GM12892 (cell line): ENCODE results near the gene FSD1.

ENCODE experiments used
- DNase-seq: peaks from one replicate; pipeline ENCODE4 v3.0.0; 2011; ENCODE audit not compliant: insufficient read length
- FAIRE-seq: peaks from 2 replicates; lab custom pipeline; 2011; peaks lifted over from hg19 to GRCh38; lab: Jason Lieb, UNC
- POLR2A ChIP-seq: IDR thresholded peaks from 2 replicates; pipeline ENCODE4 v1.6.1; 2011; ENCODE audit warnings: low read depth, low read length, control low read depth
- POLR2AphosphoS5 ChIP-seq: IDR thresholded peaks from 2 replicates; pipeline ENCODE4 v1.6.1; 2011; ENCODE audit warnings: low read depth, low read length, control low read depth
- TAF1 ChIP-seq: IDR thresholded peaks from 2 replicates; pipeline ENCODE4 v1.6.1; 2011; ENCODE audit warnings: low read depth, mild to moderate bottlenecking, control low read depth, low read length, borderline replicate concordance

FSD1 gene

DNA sequence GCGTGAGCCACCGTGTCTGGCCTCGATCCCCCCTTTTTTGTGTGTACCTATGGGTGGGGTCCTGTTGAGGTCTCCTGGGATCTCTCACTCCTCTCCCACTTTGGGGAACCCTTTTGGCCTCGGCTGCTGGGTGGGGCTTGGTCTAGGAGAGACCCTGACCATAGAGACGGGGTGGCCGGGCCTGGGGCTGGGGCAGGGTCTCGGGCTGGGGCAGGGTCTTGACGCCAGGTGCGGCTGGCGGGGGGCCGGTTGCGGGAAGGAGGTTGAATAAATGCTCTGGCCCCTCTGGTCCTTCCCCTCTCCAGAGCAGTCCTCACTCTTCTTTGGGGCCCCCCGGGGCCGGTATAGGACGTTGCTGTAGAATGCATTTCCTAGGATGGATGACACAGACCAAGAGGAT, 11.9 kb upstream of the FSD1 start:
- no peak for TF ChIP-seq TAF1
- TF ChIP-seq POLR2AphosphoS5: no peak
- no peak for TF ChIP-seq POLR2A
- no peak for FAIRE-seq
- DNase-seq: no peak

DNA sequence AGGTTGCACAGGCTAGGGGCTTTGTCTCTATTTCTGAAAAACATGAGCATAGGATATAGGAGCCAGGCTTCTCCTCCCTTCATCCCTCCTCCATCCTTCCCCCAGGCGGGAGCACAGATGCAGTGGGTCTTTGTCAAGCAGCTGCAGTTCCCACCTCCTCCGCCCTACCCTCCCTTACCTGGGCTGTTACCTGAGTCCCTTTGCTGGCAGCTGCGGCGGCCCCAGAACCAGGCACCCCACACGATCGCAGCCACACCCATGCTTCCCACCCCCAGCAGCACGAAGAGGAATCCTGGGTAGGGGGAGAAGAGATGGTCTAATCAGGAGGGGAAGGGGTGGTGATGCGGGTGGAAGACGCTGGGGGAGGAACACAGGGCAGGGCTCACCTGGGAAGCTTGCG, 10.0 kb upstream of the FSD1 start:
- DNase-seq: no peak
- FAIRE-seq: no peak

DNA sequence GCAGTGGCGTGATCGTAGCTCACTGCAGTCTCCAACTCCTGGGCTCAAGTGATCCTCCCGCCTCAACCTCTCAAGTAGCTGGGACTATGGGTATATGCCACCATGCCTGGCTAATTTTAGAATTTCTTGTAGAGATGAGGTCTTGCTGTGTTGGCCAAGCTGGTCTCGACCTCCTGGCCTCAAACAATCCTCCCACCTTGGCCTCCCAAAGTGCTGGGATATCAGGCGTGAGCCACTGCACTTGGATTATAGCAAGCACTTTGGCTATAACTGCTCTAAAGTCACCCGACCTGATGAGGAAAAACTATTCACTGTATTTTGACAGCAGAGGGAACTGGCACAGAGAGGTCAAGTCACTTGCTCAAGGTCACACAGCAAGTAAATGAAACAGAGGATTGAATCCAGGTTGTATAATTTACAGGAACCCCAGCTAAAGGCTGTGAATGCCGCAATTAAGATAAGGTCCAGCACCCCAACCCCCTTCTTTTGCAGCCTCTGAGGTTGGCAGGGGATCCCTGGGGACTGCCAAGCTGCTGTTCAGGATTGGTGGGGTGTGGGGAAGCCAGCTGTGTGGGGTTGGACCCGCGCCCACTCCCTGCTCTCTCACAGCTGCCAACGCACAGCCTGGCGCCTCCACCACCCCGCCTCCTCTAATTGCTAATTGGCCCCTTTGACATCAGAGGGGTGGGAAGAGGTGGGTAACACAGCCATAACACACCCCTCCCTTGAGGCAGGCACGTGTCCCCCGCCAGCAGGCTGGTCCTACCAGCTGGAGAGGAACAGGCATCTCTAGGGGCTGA, 8.2 kb upstream of the FSD1 start:
- no peak for FAIRE-seq
- no peak for DNase-seq
- no peak for TF ChIP-seq POLR2A
- no peak for TF ChIP-seq POLR2AphosphoS5
- no peak for TF ChIP-seq TAF1

More for the DNA sequence above, 10.0 kb upstream of the FSD1 start:
- TF ChIP-seq POLR2A (no peak), TAF1 (no peak), POLR2AphosphoS5 (no peak)

DNA sequence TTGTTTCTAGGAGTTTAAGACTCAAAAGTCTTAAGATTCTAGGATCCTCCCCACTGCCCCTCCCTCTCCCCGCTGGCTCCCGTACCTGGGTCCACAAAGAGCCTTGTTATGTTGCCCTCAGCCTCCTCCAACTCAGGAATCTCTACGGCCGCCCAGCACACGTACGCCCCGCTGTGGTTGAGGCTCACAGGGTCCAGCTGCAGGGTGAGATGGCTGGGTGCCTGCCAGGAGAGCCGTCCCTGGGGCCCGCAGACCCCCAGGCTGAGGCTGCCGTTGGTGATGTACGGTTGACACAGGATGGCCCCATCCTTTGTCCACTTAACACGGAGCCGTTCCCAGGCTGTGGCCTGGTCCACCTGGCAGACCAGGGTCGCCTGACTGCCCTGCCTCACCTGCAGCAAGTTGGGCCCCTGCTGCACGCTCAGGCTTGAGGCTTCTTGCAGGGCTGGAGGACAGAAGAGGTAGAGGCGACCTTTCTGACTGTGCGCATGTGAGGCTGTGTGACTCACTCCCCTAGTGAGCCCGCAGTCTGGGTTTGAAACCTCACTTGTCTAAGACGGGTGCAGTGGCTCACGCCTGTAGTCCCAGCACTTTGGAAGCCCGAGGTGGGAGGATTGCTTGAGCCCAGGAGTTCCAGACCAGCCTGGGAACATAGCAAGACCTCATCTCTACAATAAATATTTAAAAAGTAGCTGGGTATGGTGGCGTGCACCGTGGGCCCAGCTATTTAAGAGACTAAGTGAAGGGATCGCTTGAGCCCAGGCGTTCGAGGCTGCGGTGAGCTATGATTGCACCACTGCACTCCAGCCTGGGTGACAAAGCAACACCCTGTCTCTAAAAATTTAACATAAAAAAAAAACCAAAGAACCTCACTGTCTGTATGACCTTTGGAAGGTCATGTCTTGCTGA, 6.2 kb upstream of the FSD1 start:
- no peak for DNase-seq
- no peak for FAIRE-seq
- no peak for TF ChIP-seq TAF1
- no peak for TF ChIP-seq POLR2A
- no peak for TF ChIP-seq POLR2AphosphoS5

- DNase-seq (no peak), FAIRE-seq (no peak)
- TF ChIP-seq TAF1: no peak
- no peak for TF ChIP-seq POLR2A
- TF ChIP-seq POLR2AphosphoS5: no peak
These were observed 5.4 kb upstream of the FSD1 start for GRCh38 chr19:4298810-4299550.

DNA sequence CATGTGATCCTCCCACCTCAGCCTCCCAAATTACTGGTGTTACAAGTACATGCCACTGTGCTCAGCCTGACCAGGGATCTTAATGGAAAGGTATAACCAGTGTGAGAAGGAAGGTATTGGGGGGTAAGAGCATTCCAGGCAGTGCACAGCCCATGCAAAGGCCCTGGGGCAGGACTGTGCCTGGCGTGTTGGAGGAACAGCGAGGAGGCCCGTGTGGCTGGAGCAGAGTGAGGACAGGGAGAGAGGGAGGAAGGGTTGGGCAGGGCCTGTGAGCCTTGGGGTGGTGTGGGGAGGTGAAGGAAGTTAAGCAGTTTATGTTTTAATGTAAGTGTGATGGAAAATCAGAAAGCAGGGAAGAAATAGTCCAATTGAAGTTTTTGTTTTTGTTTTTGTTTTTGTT, 3.8 kb upstream of the FSD1 start:
- TF ChIP-seq POLR2AphosphoS5 (no peak), TAF1 (no peak), POLR2A (no peak)
- DNase-seq: no peak
- no peak for FAIRE-seq

- TF ChIP-seq POLR2A: no peak
- no peak for TF ChIP-seq TAF1
- no peak for TF ChIP-seq POLR2AphosphoS5
- DNase-seq (no peak), FAIRE-seq (no peak)
These were observed 2.7 kb upstream of the FSD1 start for GRCh38 chr19:4301590-4302242.

DNA sequence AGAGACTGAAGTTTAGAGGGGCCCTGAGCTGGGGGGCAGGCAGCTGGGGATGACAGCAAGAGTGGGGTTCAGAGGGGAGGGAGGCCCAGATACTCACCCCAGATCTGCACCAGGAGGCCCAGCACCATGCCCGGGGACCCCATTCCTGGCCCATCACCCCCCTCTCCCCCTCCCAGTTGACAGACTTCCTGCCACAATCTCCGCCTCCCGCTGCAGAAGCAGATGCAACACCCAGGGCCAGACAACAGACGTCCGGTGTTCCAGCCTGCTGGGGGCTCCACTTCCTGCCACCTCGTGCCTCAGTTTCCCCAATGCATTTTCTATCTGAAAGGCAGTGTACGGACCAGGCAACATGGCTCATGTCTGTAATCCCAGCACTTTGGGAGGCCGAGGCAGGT, 2.2 kb upstream of the FSD1 start, which contains the start of gene TMIGD2:
Gene TMIGD2 (minus strand): TSS at position 147 of the 398 bp plus-strand sequence. CDS start 4 bp downstream, at position 143.
- DNase-seq (no peak), FAIRE-seq (no peak)
- TF ChIP-seq TAF1 (no peak), POLR2A (no peak), POLR2AphosphoS5 (no peak)

DNA sequence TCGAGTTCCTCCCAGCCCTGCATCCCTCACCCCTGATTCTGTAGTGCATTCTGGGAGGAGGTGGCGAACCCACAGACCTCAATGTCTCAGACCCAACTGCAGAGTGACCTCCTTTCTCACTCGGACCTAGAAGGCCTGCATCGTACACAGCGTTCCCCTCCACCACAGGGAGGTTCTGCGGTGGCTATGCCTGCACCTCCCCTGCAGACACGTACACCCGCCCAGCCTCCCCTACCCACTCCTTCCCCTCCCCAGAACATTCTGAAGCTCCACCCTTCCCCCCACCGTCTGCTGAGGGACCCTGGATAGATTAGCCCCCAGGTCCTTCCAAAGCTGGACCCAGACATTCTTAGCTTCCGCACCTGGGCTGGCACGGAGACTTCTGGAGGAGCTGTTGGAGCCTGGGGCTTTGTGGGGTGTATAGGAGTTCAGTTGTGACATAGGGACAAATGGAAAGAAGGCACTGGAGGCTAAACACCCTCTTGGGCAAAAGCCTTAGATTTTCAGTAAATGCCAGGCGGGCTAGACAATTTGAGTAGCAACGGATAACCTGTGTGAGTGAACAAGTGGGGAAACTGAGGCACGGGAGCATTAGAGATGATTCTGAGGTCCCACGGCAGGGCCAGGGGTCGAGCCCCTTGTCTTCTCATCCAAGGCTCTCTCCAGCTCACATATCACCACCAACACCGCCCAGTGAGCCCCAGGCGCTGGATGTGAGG, 420 bp upstream of the FSD1 start:
- TF ChIP-seq POLR2A (no peak), TAF1 (no peak), POLR2AphosphoS5 (no peak)
- DNase-seq (no peak), FAIRE-seq (no peak)

DNA sequence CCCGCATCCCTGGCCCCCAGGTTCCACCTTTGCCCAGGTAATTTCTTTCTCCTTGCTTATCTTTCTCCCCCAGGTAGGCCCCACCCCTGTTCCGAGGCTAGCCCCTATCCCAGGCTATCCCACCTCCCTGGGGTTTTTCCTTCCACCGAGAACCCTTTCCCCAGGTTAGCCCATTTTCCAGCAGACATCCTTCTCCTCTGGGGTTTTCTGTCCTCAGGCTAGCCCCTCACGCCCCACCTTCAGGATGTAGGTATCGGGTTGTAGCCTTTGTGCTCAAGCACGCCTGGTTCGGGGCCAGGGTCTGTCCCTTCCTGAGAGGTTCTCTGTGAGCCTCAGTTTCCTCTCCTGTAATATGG, 837 bp downstream of the FSD1 start:
- FAIRE-seq (no peak), DNase-seq (no peak)
- TF ChIP-seq TAF1 (no peak), POLR2AphosphoS5 (no peak), POLR2A (no peak)
